Karpas-422 (cell line): ENCODE measurements around the gene SUSD3. TPM values are rescaled to one million over a fixed set of nuclear protein-coding genes. Genes with fewer than 3 reads are reported as not detected.

Source experiments
- DNase-seq: peaks from one replicate; pipeline ENCODE4 v3.0.0-alpha.2; 2015
- H2AFZ ChIP-seq: fragments of 200-600 bp; sonication (generic); 2 replicates; pipeline ENCODE4 v1.6.1; 2014; ENCODE audit warnings: antibody characterized with exemption, low read length, mixed read lengths
- H3K27ac ChIP-seq: fragments of 200-600 bp; sonication (generic); 2 replicates; pipeline ENCODE4 v1.5.1; 2014; ENCODE audit warnings: mild to moderate bottlenecking, low read length, moderate library complexity
- H3K27me3 ChIP-seq: fragments of 200-600 bp; sonication (generic); 2 replicates; pipeline ENCODE4 v1.6.1; 2014; ENCODE audit warnings: low read length, mixed read lengths
- H3K36me3 ChIP-seq: fragments of 200-600 bp; sonication (generic); 2 replicates; pipeline ENCODE4 v1.6.1; 2014; ENCODE audit warnings: low read length, mixed read lengths; ENCODE audit not compliant: insufficient read depth
- H3K4me1 ChIP-seq: fragments of 200-600 bp; sonication (generic); 2 replicates; pipeline ENCODE4 v1.6.1; 2014; ENCODE audit warnings: mild to moderate bottlenecking, low read length, mixed read lengths
- H3K4me2 ChIP-seq: fragments of 200-600 bp; sonication (generic); 2 replicates; pipeline ENCODE4 v1.6.1; 2014; ENCODE audit warnings: low read length, low read depth, mild to moderate bottlenecking; ENCODE audit not compliant: poor library complexity, severe bottlenecking
- H3K4me3 ChIP-seq: fragments of 200-600 bp; sonication (generic); 2 replicates; pipeline ENCODE4 v1.5.1; 2014; ENCODE audit warnings: mild to moderate bottlenecking, antibody characterized with exemption, low read length, mixed read lengths
- H3K79me2 ChIP-seq: fragments of 200-600 bp; sonication (generic); 2 replicates; pipeline ENCODE4 v1.6.1; 2014; ENCODE audit warnings: mild to moderate bottlenecking, low read length, mixed read lengths
- H3K9ac ChIP-seq: fragments of 200-600 bp; sonication (generic); 2 replicates; pipeline ENCODE4 v1.6.0; 2014; ENCODE audit warnings: low read length
- H3K9me2 ChIP-seq: fragments of 200-600 bp; sonication (generic), shearing (Covaris generic); replicated peaks from 2 replicates; pipeline ENCODE4 v1.6.0; 2014; ENCODE audit warnings: mild to moderate bottlenecking, low read length, moderate library complexity; ENCODE audit not compliant: insufficient read depth
- H3K9me3 ChIP-seq: fragments of 300-700, 200-600 bp; sonication (generic); 2 replicates; pipeline ENCODE4 v1.6.1; 2014; ENCODE audit warnings: low read length, mixed read lengths
- H4K20me1 ChIP-seq: fragments of 200-600 bp; sonication (generic); 2 replicates; pipeline ENCODE4 v1.6.1; 2014; ENCODE audit warnings: mild to moderate bottlenecking, antibody characterized with exemption, low read length, low read depth; ENCODE audit not compliant: insufficient read depth
- total RNA-seq: library from RNA; depleted of rRNA; stranded (reverse); fragments of >200 nt; shearing (Covaris generic); gene quantifications from 2 replicates; pipeline ENCODE4 v1.2.3, GENCODE V29; 2014; ENCODE audit warnings: low replicate concordance

SUSD3 gene
- total RNA-seq, 1 experiment from 2014 or later: 6.2 TPM

DNA sequence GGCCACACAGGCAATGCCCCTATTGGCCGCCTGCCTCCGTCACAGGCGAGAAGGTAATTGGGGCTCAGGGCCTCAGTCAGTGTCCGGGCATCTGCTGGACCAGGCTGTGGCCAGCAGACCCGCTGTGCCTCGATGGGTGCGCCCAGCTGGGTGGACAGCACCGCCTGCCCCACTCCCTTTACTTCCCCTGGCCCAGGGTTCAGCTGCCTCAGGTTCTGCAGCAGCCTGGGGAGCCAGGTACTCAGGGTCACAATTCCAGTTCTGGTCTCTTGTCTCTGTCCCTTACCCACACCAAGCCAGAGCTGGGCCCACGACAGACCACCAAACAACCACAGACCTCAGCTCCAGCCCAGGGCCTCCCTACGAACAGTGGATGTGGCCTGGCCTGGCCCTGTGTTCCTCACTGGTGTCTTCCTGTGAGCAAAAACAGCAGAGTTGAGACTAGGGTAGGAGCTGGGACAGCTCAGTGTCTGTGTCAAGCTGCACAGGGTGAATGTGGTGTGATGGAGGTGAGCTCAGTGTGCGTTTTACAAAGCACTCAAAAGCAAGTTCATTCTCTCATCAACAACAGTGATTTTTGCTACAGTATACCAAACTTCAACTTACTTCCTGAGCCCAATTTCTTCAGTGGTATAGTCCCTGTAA, 33.4 kb upstream of the SUSD3 start:
- Histone ChIP-seq H3K9me3 (no peaks in the 10 kb centered on the region), H3K79me2 (no peaks in the 10 kb centered on the region), H3K4me1 (peaks cover 8% of the 10 kb centered on the region), H3K36me3 (no peaks in the 10 kb centered on the region), H3K27ac (no peak overlapping the region), H3K9ac (no peak overlapping the region), H4K20me1 (no peaks in the 10 kb centered on the region), H3K4me3 (no peak overlapping the region), H3K27me3 (no peaks in the 10 kb centered on the region), H2AFZ (no peak overlapping the region), H3K4me2 (no peak overlapping the region), H3K9me2 (no peaks in the 10 kb centered on the region)
- DNase-seq: no peak

DNA sequence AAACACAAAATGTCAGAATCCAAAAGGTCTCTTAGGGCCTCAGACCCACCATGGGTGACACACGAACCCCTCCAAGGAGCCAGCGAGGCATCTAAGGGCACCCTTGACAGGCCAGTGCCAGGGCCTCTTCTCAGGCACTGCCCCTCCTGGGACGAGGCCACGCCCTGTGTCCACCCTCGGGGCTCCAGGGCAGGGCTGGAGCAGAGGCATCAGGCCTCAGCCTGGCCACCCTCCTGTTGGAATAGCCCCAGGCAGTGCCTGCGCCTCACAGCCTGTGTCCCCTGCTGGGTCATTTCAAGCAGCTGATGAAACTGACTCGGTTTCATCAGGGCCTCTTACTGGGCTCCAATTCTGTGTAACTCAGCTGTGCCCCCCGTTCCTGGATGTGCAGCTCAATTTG, 32.8 kb upstream of the SUSD3 start:
- H3K27me3 ChIP-seq: no peaks in the 10 kb centered on the region
- H2AFZ ChIP-seq: no peak overlapping the region
- H3K9me3 ChIP-seq: no peaks in the 10 kb centered on the region
- H3K4me3 ChIP-seq: no peak overlapping the region
- H4K20me1 ChIP-seq: no peaks in the 10 kb centered on the region
- no peaks in the 10 kb centered on the region for H3K9me2 ChIP-seq
- H3K27ac ChIP-seq: no peak overlapping the region
- no peaks in the 10 kb centered on the region for H3K79me2 ChIP-seq
- H3K4me1 ChIP-seq: peaks cover 8% of the 10 kb centered on the region
- DNase-seq: no peak
- no peaks in the 10 kb centered on the region for H3K36me3 ChIP-seq
- no peak overlapping the region for H3K4me2 ChIP-seq
- no peak overlapping the region for H3K9ac ChIP-seq

DNA sequence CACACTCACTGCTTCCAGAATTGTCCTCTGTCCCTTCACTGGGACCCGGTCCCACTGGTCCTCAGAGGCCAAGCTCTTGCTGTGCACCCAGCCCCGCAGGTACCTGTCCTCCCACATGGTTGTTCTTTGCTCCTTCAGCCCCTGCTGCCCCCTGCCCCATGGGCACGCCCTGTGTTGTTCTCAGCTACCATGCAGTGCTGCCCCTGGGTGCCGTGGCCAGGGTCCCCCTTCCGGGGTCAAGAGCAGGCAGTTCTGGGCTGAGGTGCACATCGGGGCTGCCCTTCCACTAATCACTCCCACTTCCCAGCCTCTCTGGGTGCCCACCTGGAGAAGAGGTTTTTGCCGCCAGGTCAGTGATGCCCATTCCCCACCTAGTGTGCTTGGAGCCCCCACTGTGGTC, 31.9 kb upstream of the SUSD3 start:
- H3K27ac ChIP-seq: no peak overlapping the region
- H3K9me2 ChIP-seq: no peaks in the 10 kb centered on the region
- H3K4me3 ChIP-seq: no peak overlapping the region
- no peak overlapping the region for H2AFZ ChIP-seq
- H3K9ac ChIP-seq: no peak overlapping the region
- peaks cover 8% of the 10 kb centered on the region for H3K4me1 ChIP-seq
- no peak for DNase-seq
- H3K9me3 ChIP-seq: no peaks in the 10 kb centered on the region
- no peak overlapping the region for H3K4me2 ChIP-seq
- no peaks in the 10 kb centered on the region for H3K36me3 ChIP-seq
- H3K79me2 ChIP-seq: no peaks in the 10 kb centered on the region
- no peaks in the 10 kb centered on the region for H3K27me3 ChIP-seq
- no peaks in the 10 kb centered on the region for H4K20me1 ChIP-seq

DNA sequence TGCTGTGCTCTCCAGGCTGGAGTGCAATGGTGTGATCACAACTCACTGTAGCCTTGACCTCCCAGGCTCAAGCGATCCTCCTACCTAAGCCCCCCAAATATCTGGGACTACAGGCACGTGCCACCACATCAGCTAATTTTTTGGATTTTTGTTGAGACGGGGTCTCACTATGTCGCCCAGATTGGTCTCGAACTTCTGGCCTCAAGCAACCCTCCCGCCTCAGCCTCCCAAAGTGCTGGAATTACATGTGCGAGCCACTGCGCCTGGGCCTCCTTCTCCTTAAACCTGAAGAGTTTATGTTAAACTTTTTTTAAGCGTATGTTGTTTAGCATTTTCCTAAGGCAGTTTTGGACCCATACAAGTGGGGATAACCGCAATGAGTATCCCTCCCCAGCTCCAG, 30.8 kb upstream of the SUSD3 start:
- no peak overlapping the region for H2AFZ ChIP-seq
- H3K36me3 ChIP-seq: no peaks in the 10 kb centered on the region
- no peaks in the 10 kb centered on the region for H3K27me3 ChIP-seq
- no peak overlapping the region for H3K4me2 ChIP-seq
- H3K79me2 ChIP-seq: no peaks in the 10 kb centered on the region
- no peaks in the 10 kb centered on the region for H4K20me1 ChIP-seq
- no peaks in the 10 kb centered on the region for H3K9me2 ChIP-seq
- no peaks in the 10 kb centered on the region for H3K9me3 ChIP-seq
- H3K27ac ChIP-seq: no peak overlapping the region
- H3K4me3 ChIP-seq: no peak overlapping the region
- H3K4me1 ChIP-seq: peaks cover 8% of the 10 kb centered on the region
- DNase-seq: no peak
- no peak overlapping the region for H3K9ac ChIP-seq

DNA sequence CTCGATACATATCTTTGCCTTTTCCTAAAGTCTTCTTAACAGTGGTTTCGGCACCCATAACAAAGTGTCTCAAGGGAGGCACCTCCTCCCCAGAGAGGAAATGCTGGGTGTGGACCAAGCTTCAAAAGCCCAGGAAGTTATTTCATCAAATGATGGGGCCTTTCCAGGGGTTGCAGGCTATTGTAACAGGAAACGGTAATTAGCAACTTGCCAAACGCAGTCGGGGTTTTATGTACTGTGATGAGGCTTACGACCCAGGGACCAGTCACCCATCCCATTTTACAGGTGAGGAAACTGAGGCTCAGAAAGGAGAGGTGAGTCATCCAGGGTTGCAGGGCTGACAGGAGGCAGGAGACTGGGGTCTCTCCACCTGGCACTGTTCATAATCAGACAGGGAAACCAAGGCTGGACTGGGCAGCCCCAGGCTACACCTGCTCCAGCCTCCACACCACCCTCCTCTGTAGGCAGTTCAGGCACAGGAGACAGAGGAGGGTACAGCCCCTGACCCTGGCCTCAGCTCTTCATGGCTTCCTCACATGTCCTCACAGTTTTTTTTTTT, 30.0 kb upstream of the SUSD3 start:
- Histone ChIP-seq H2AFZ (no peak overlapping the region), H3K9me3 (no peaks in the 10 kb centered on the region), H3K4me3 (no peak overlapping the region), H3K79me2 (no peaks in the 10 kb centered on the region), H3K27me3 (no peaks in the 10 kb centered on the region), H3K9me2 (no peaks in the 10 kb centered on the region), H3K4me1 (peaks cover 11% of the 10 kb centered on the region), H4K20me1 (no peaks in the 10 kb centered on the region), H3K4me2 (no peak overlapping the region), H3K9ac (no peak overlapping the region), H3K27ac (no peak overlapping the region), H3K36me3 (no peaks in the 10 kb centered on the region)
- DNase-seq: peak; percentile 48

DNA sequence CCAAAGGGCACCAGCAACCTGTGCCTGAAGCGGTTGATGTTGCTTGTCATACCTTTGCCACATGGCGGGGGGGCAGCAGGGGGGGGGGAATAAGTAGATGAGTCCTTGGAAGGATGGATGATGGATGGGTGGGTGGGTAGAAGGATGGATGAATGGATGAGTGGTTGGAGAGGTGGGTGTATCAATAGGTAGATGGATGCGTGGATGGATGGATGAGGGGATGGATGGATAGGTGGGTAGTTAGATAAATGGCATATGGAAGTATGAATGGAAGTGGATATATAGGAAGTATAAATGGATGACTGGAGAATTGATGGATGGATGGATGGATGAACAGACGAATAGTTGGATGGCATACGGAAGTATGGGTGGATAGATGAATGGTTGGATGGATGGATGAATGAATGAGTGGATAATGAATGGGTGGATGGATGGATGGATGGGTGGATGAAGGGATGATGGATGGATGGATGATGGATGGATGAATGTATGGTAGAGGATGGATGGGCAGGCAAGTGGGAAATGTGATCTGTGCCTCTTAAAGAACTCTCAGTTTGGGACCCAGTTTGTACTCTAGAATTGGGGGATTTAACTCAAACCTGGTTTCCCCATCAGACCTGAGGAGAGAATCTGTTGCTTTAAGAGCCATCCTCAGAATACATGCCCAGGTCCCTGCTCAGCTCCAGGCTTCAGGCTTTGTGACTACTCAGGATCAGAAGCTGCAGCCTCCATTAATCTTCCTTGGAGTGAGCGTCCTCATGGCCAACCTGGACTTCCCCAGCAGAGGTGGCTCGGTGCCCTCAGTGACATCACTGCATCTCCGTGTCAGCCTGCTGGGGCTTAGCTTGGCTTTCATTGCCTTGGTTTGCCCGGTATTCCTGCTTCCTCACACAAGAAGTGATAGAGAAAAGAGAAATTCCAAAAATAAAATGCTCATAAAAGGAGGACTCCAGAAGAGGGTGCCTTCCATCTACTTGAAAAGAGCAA, 27.6 kb upstream of the SUSD3 start:
- H3K9ac ChIP-seq: no peak overlapping the region
- H3K4me1 ChIP-seq: peaks cover 11% of the 10 kb centered on the region
- H3K27ac ChIP-seq: no peak overlapping the region
- H3K36me3 ChIP-seq: no peaks in the 10 kb centered on the region
- no peak for DNase-seq
- H2AFZ ChIP-seq: no peak overlapping the region
- no peaks in the 10 kb centered on the region for H3K9me3 ChIP-seq
- H3K79me2 ChIP-seq: no peaks in the 10 kb centered on the region
- no peaks in the 10 kb centered on the region for H3K27me3 ChIP-seq
- no peak overlapping the region for H3K4me3 ChIP-seq
- H4K20me1 ChIP-seq: no peaks in the 10 kb centered on the region
- H3K9me2 ChIP-seq: no peaks in the 10 kb centered on the region
- H3K4me2 ChIP-seq: no peak overlapping the region

DNA sequence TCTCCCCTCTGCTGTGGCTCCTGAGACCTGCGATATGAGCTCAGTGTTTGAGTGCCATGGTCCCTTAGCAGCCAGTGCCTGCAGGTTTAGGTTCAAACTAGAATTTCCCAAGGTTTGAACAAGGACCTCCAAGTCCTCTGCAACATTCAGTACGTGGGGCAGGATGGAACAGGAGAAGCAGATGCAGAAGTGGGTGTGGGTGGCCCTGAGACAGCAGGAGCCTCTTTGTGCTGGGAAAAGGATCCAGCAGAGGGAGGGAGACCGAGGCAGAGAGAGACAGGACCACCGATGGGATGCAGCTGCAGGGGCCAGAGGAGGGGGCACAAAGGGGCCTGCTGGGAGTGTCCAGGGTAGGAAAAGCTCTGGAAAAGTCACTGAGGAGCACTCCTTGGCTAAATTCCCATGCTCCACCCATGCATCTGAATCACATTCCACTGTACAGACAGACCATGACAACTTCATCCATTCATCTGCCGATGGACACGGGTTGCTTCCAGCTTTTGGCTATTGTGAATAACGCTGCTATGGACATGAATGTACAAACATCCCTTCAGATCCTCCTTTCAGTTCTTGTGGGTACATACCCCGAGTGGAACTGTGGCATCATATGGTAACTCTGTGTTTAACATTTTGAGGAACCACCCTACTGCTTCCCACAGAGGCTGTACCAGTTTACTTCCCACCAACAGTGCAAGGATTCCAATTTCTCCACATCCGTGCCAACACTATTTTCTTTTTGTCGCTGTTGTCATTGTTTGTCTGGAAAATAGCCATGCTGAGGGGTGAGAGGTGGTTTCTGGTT, 26.7 kb upstream of the SUSD3 start:
- Histone ChIP-seq H3K27me3 (no peaks in the 10 kb centered on the region), H4K20me1 (no peaks in the 10 kb centered on the region), H3K4me3 (no peak overlapping the region), H3K36me3 (no peaks in the 10 kb centered on the region), H3K4me2 (no peak overlapping the region), H3K9me3 (no peaks in the 10 kb centered on the region), H3K79me2 (no peaks in the 10 kb centered on the region), H3K9ac (no peak overlapping the region), H2AFZ (no peak overlapping the region), H3K9me2 (no peaks in the 10 kb centered on the region), H3K27ac (no peak overlapping the region), H3K4me1 (peaks cover 11% of the 10 kb centered on the region)
- no peak for DNase-seq

DNA sequence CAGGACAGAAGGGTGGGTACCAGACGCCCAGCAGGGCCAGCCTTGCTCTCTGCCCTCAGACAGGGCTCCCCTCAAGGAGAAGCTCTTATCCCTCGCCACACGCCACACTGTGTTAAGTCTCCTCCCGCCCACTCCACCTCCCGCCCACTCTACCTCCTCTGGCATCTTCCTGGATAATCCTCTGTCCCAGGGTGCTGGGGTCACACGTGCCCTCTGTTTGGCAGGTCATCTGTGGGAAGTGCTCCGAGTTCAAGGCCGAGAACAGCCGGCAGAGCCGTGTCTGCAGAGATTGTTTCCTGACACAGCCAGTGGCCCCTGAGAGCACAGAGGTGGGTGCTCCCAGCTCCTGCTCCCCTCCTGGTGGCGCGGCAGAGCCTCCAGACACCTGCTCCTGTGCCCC, 26.0 kb upstream of the SUSD3 start:
- no peak overlapping the region for H3K4me2 ChIP-seq
- H3K79me2 ChIP-seq: no peaks in the 10 kb centered on the region
- H3K27me3 ChIP-seq: no peaks in the 10 kb centered on the region
- no peaks in the 10 kb centered on the region for H3K9me2 ChIP-seq
- no peak overlapping the region for H3K27ac ChIP-seq
- peaks cover 11% of the 10 kb centered on the region for H3K4me1 ChIP-seq
- no peak overlapping the region for H2AFZ ChIP-seq
- H3K9ac ChIP-seq: no peak overlapping the region
- no peaks in the 10 kb centered on the region for H3K9me3 ChIP-seq
- no peaks in the 10 kb centered on the region for H4K20me1 ChIP-seq
- no peaks in the 10 kb centered on the region for H3K36me3 ChIP-seq
- no peak overlapping the region for H3K4me3 ChIP-seq
- no peak for DNase-seq
